ENCODE data around the gene GPR61.

Gene GPR61

GRCh38 chr1:109589679-109590078, 50.0 kb downstream of the GPR61 start:
- no peak for TF ChIP-seq CTCF (IDR thresholded peaks at IDR 0.05)

GRCh38 chr1:109592916-109593315, 53.2 kb downstream of the GPR61 start:
- no peak for TF ChIP-seq CTCF (IDR thresholded peaks at IDR 0.05)

- TF ChIP-seq CTCF (IDR thresholded peaks at IDR 0.05) = no peak
These were observed 55.9 kb downstream of the GPR61 start for GRCh38 chr1:109595531-109595930.
